H1 (cell line): ENCODE data around the gene MAGI3. TPM values are rescaled to one million over a fixed set of nuclear protein-coding genes. Genes with fewer than 3 reads are reported as not detected.

ENCODE experiments used
- CHD1 ChIP-seq: IDR thresholded peaks from 2 replicates; pipeline ENCODE4 v1.6.1; 2012; ENCODE audit warnings: low read depth, low read length, improper control_type of control experiment
- CHD7 ChIP-seq: fragments of 300-600 bp; sonication (generic); IDR thresholded peaks from 2 replicates; pipeline ENCODE4 v1.7.1; 2012; ENCODE audit warnings: low read length, moderate library complexity, mild to moderate bottlenecking, inconsistent platforms; ENCODE audit not compliant: insufficient replicate concordance
- EGR1 ChIP-seq: IDR thresholded peaks from 2 replicates; pipeline ENCODE4 v1.6.1; 2011; ENCODE audit warnings: low read depth, low read length, borderline replicate concordance
- PHF8 ChIP-seq: fragments of 200-600 bp; sonication (generic); conservative IDR thresholded peaks from 2 replicates; pipeline ENCODE4 v1.7.1; 2012; ENCODE audit warnings: low read depth, mild to moderate bottlenecking, inconsistent platforms, low read length, moderate library complexity
- POLR2A ChIP-seq, 2 experiments: IDR thresholded peaks; 1 replicate in 1 of 2; 2 replicates in 1 of 2; pipeline ENCODE4 v1.6.1; 2011; ENCODE audit warnings: low read depth in 2 of 2, low read length in 2 of 2, mild to moderate bottlenecking in 2 of 2; ENCODE audit errors: control extremely low read depth in 1 of 2
- RNF2 ChIP-seq: fragments of 200-900, 300-1000 bp; sonication (generic); IDR thresholded peaks from 2 replicates; pipeline ENCODE4 v1.7.1; 2016; ENCODE audit warnings: borderline replicate concordance, low read depth, mild to moderate bottlenecking, antibody characterized with exemption, low read length; ENCODE audit not compliant: poor library complexity, severe bottlenecking; ENCODE audit errors: missing control alignments
- SAP30 ChIP-seq: fragments of 300-600 bp; sonication (generic); IDR thresholded peaks from 2 replicates; pipeline ENCODE4 v1.7.1; 2012; ENCODE audit warnings: low read length, moderate library complexity, mild to moderate bottlenecking, inconsistent platforms; ENCODE audit not compliant: insufficient read depth, insufficient replicate concordance
- SP4 ChIP-seq: IDR thresholded peaks from 2 replicates; pipeline ENCODE4 v1.6.1; 2012; ENCODE audit warnings: low read length, inconsistent platforms
- TCF12 ChIP-seq: IDR thresholded peaks from 2 replicates; pipeline ENCODE4 v1.6.1; 2011; ENCODE audit warnings: low read depth, mild to moderate bottlenecking, low read length
- polyA plus RNA-seq, 7 experiments: library from polyadenylated mRNA; depleted of rRNA in 3 of 7; stranded (reverse) in 5 of 7; unstranded in 2 of 7; fragments of >200 nt in 5 of 7; fragments of 200-250 nt in 2 of 7; gene quantifications; 1 replicate in 5 of 7; 2 replicates in 1 of 7; 4 replicates in 1 of 7; pipeline versions ENCODE4 v1.2.1 to v1.2.3, GENCODE V29; 2011 to 2013; ENCODE audit warnings: missing spikeins in 2 of 7, mixed read lengths in 2 of 7
- total RNA-seq: library from RNA; stranded (reverse); fragmentation: NEBNext Ultra II Directional; extraction: Animal tissue kit (Norgen Biotek cat#: 25700); gene quantifications from 2 replicates; pipeline ENCODE4 v1.2.1, GENCODE V29; 2021

The MAGI3 gene
- total and polyA plus RNA-seq, 2 of the 8 experiments (the other 6 are each of a cell fraction or from before 2014, with no cell fraction given) = 2.3 to 7.8 TPM

GRCh38 chr1:113389953-113390834 lies at the start of gene MAGI3 (continued):
- no peak for TF ChIP-seq RNF2
- no peak for TF ChIP-seq EGR1
- peak; percentile 70 for TF ChIP-seq PHF8
- no peak for TF ChIP-seq TCF12
- no peak for TF ChIP-seq SAP30
- peak; percentile 62; the same call in 1 of the 2 replicates for TF ChIP-seq SP4
- TF ChIP-seq CHD1 = no peak
- no peak for TF ChIP-seq CHD7
- TF ChIP-seq POLR2A (IDR thresholded peaks at IDR 0.05; ENCODE audit: control extremely low read depth in 1 of 2, low read depth in 2 of 2, low read length in 2 of 2) = peak; percentile 53 to 61
